ENCODE measurements around the gene TNN. TPM values are rescaled to one million over a fixed set of nuclear protein-coding genes. Genes with fewer than 3 reads are reported as not detected.

The TNN gene
- total and polyA plus RNA-seq, 2 donors: 0.27 to 0.38 TPM

DNA sequence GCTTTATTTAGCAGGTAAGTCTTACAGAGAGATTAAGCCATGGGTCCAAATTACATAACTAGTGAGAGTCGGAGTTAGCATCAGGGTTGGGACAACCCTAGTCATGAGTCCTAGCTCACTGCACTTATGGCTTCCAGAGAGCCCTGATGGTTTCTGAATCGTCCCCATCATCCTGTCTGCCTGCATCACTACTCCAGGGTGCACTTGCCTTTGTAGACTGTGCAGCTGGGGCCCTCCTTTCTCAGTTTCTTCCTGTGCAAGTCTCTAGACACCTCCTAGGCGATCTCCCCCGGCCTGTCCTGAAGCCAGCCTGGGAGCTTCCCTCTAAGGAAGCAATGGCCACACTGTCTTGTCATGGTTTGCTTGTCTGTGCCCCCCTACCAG is 87.8 kb downstream of the TNN start:
- Histone ChIP-seq H3K27me3 (ENCODE audit: control insufficient read depth in 2 of 2, insufficient read depth in 1 of 2, low read length in 1 of 2) (peaks cover 2 to 23% of the 10 kb centered on the region in 2 donors), H3K4me1 (ENCODE audit: control insufficient read depth in 2 of 2, insufficient read depth in 2 of 2, low read length in 2 of 2) (peaks cover 4 to 6% of the 10 kb centered on the region in 2 donors), H3K36me3 (ENCODE audit: control insufficient read depth in 2 of 2, insufficient read depth in 2 of 2, low read length in 1 of 2) (peaks cover 11 to 20% of the 10 kb centered on the region in 2 donors), H3K27ac (ENCODE audit: low read depth in 1 of 2, low read length in 1 of 2) (no peak overlapping the region), H3K4me3 (ENCODE audit: low read length in 2 of 2) (no peak overlapping the region), H3K9me3 (ENCODE audit: control insufficient read depth in 2 of 2, insufficient read depth in 1 of 2, low read length in 1 of 2) (no peaks in the 10 kb centered on the region)
- peak in 4 of 9 donors; percentile 8 to 52 (median 18) for DNase-seq (ENCODE audit: low read depth in 6 of 9, low spot score in 9 of 9)
- WGBS: 85% methylated on average over 4 of the region's 4 CpGs

DNA sequence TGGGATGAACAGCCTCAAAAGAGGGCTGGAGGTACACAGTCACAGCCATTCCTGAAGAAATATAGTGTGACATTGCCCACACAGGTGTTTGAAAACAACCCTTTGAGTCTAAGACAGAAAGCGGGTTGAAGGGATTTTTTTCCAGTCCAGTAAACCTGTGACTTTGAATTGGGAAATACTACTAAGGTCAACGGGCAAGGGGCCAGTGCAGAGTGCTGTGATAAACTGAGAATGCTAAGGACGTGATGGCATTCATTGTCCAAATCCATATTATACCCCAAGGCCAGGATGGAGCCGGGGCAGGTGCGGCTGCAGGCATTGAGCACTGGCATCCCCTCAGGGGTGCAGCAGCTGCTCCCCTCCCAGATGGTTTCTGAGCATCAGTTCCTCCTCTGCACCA is 88.3 kb downstream of the TNN start:
- Histone ChIP-seq H3K4me1 (ENCODE audit: control insufficient read depth in 2 of 2, insufficient read depth in 2 of 2, low read length in 2 of 2) (peaks cover 4 to 6% of the 10 kb centered on the region in 2 donors), H3K27me3 (ENCODE audit: control insufficient read depth in 2 of 2, insufficient read depth in 1 of 2, low read length in 1 of 2) (peaks cover 2 to 18% of the 10 kb centered on the region in 2 donors), H3K9me3 (ENCODE audit: control insufficient read depth in 2 of 2, insufficient read depth in 1 of 2, low read length in 1 of 2) (no peaks in the 10 kb centered on the region), H3K36me3 (ENCODE audit: control insufficient read depth in 2 of 2, insufficient read depth in 2 of 2, low read length in 1 of 2) (peaks cover 16 to 25% of the 10 kb centered on the region in 2 donors), H3K4me3 (ENCODE audit: low read length in 2 of 2) (no peak overlapping the region), H3K27ac (ENCODE audit: low read depth in 1 of 2, low read length in 1 of 2) (no peak overlapping the region)
- DNase-seq (ENCODE audit: low read depth in 6 of 9, low spot score in 9 of 9): no peak
- 80% methylated on average over 5 of the region's 5 CpGs for WGBS

GRCh38 chr1:175157200-175157599 is 89.6 kb downstream of the TNN start:
- Histone ChIP-seq H3K27ac (ENCODE audit: low read depth in 1 of 2, low read length in 1 of 2) (no peak overlapping the region), H3K36me3 (ENCODE audit: control insufficient read depth in 2 of 2, insufficient read depth in 2 of 2, low read length in 1 of 2) (peaks cover 24 to 31% of the 10 kb centered on the region in 2 donors), H3K4me3 (ENCODE audit: low read length in 2 of 2) (no peak overlapping the region), H3K4me1 (ENCODE audit: control insufficient read depth in 2 of 2, insufficient read depth in 2 of 2, low read length in 2 of 2) (peaks cover 4 to 6% of the 10 kb centered on the region in 2 donors), H3K9me3 (ENCODE audit: control insufficient read depth in 2 of 2, insufficient read depth in 1 of 2, low read length in 1 of 2) (no peaks in the 10 kb centered on the region), H3K27me3 (ENCODE audit: control insufficient read depth in 2 of 2, insufficient read depth in 1 of 2, low read length in 1 of 2) (peaks cover 2 to 10% of the 10 kb centered on the region in 2 donors)
- WGBS: 100% methylated on average over 2 of the region's 2 CpGs
- DNase-seq (ENCODE audit: low read depth in 6 of 9, low spot score in 9 of 9): no peak

DNA sequence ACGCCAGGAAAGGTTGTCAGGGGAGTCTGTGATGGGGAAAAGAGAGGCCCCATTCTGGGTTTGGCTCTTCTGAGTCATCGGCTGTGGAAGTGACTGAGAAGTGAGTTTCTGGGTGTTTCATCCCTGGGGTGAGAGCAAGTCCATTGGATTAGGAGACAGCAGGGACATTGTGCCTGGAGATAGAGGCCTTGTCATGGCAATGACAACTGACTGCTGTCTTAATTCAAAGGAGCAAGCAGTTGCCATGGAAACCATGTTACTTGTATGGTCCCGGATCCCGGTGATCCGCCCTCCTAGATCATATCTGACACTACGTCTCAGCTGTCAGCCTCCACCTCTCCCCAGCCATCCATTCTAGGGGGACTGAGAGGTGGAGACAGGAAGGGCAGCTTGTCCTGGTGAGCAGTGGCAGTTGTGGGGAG is 90.5 kb downstream of the TNN start:
- no peak overlapping the region for H3K4me3 ChIP-seq (ENCODE audit: low read length in 2 of 2)
- no peak overlapping the region for H3K27ac ChIP-seq (ENCODE audit: low read depth in 1 of 2, low read length in 1 of 2)
- peaks cover 33 to 36% of the 10 kb centered on the region in 2 donors for H3K36me3 ChIP-seq (ENCODE audit: control insufficient read depth in 2 of 2, insufficient read depth in 2 of 2, low read length in 1 of 2)
- no peaks in the 10 kb centered on the region for H3K9me3 ChIP-seq (ENCODE audit: control insufficient read depth in 2 of 2, insufficient read depth in 1 of 2, low read length in 1 of 2)
- H3K27me3 ChIP-seq (ENCODE audit: control insufficient read depth in 2 of 2, insufficient read depth in 1 of 2, low read length in 1 of 2): peaks cover 0 to 8% of the 10 kb centered on the region in 2 donors
- no peak for DNase-seq (ENCODE audit: low read depth in 6 of 9, low spot score in 9 of 9)
- 96% methylated on average over 6 of the region's 6 CpGs for WGBS
- peaks cover 4 to 6% of the 10 kb centered on the region in 2 donors for H3K4me1 ChIP-seq (ENCODE audit: control insufficient read depth in 2 of 2, insufficient read depth in 2 of 2, low read length in 2 of 2)

DNA sequence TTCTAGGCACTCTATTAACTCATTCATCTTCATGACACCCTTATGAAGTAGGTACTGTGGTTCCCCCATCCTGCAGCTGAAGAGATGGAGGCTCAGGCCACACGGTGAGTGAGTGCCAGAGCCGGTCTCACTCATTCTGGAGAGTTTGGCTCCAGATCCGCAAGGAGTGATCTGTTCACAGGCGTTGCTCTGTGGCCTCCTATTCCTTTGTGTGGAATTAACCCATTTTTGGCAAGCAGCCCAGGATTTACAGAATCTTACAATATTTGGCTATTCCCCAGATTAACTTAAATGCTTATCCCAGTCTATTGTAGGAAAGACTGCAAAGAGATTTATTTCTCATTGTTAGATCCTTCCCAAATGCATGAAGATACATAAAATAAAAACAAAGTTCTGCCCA is 95.3 kb downstream of the TNN start:
- peaks cover 63 to 70% of the 10 kb centered on the region in 2 donors for H3K36me3 ChIP-seq (ENCODE audit: control insufficient read depth in 2 of 2, insufficient read depth in 2 of 2, low read length in 1 of 2)
- DNase-seq (ENCODE audit: low read depth in 6 of 9, low spot score in 9 of 9): no peak

DNA sequence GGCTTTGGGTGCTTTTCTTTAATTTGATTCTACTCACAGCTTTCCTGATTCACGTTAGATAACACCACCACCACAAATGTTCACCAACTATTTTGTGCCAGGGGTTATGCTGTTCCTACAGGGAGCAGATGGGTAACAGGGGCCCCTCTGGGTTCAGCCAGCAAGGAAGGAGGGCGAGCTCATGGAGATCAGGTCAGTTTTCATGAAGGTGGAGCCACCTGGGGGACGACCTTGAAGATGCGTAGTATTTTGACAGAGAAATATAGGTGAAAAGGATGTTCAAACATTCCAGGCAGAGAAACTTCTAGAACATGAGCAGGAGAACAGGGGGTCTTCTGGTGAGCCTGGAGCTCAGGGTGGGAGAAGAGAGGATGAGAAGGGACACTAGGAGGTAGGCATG is 96.1 kb downstream of the TNN start:
- Histone ChIP-seq H3K27ac (ENCODE audit: low read depth in 1 of 2, low read length in 1 of 2) (no peak overlapping the region), H3K36me3 (ENCODE audit: control insufficient read depth in 2 of 2, insufficient read depth in 2 of 2, low read length in 1 of 2) (peaks cover 57 to 71% of the 10 kb centered on the region in 2 donors), H3K27me3 (ENCODE audit: control insufficient read depth in 2 of 2, insufficient read depth in 1 of 2, low read length in 1 of 2) (no peaks in the 10 kb centered on the region), H3K4me1 (ENCODE audit: control insufficient read depth in 2 of 2, insufficient read depth in 2 of 2, low read length in 2 of 2) (no peaks in the 10 kb centered on the region), H3K9me3 (ENCODE audit: control insufficient read depth in 2 of 2, insufficient read depth in 1 of 2, low read length in 1 of 2) (no peaks in the 10 kb centered on the region), H3K4me3 (ENCODE audit: low read length in 2 of 2) (no peak overlapping the region)
- 87% methylated on average over 4 of the region's 4 CpGs for WGBS
- no peak for DNase-seq (ENCODE audit: low read depth in 6 of 9, low spot score in 9 of 9)

More for the DNA sequence above, 95.3 kb downstream of the TNN start:
- Histone ChIP-seq H3K4me1 (ENCODE audit: control insufficient read depth in 2 of 2, insufficient read depth in 2 of 2, low read length in 2 of 2) (no peaks in the 10 kb centered on the region), H3K4me3 (ENCODE audit: low read length in 2 of 2) (no peak overlapping the region), H3K27ac (ENCODE audit: low read depth in 1 of 2, low read length in 1 of 2) (no peak overlapping the region), H3K27me3 (ENCODE audit: control insufficient read depth in 2 of 2, insufficient read depth in 1 of 2, low read length in 1 of 2) (no peaks in the 10 kb centered on the region), H3K9me3 (ENCODE audit: control insufficient read depth in 2 of 2, insufficient read depth in 1 of 2, low read length in 1 of 2) (no peaks in the 10 kb centered on the region)
- WGBS: 96% methylated on average over 4 of the region's 4 CpGs

DNA sequence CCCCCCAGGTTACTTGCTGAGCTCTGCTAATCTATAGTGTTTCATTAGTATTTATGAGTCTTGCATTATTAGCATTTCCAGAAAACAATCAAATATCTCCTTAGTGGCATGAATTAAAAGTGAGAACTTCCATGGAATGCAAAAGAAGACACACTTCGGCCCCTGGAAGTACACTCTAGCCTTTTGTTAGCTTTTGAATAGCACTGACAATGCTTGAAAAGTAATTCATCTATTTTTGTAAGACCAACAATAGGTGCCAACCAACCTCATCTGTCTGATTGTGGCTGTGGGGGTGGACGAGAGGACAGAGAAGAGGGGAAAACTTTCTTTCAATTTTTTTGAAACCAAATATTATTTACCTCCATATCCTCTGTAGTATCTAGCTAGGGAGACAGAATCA is 97.1 kb downstream of the TNN start:
- Histone ChIP-seq H3K9me3 (ENCODE audit: control insufficient read depth in 2 of 2, insufficient read depth in 1 of 2, low read length in 1 of 2) (no peaks in the 10 kb centered on the region), H3K4me3 (ENCODE audit: low read length in 2 of 2) (no peak overlapping the region), H3K27ac (ENCODE audit: low read depth in 1 of 2, low read length in 1 of 2) (no peak overlapping the region), H3K27me3 (ENCODE audit: control insufficient read depth in 2 of 2, insufficient read depth in 1 of 2, low read length in 1 of 2) (no peaks in the 10 kb centered on the region), H3K36me3 (ENCODE audit: control insufficient read depth in 2 of 2, insufficient read depth in 2 of 2, low read length in 1 of 2) (peaks cover 50 to 72% of the 10 kb centered on the region in 2 donors), H3K4me1 (ENCODE audit: control insufficient read depth in 2 of 2, insufficient read depth in 2 of 2, low read length in 2 of 2) (no peaks in the 10 kb centered on the region)
- WGBS: 94% methylated on average over 2 of the region's 2 CpGs
- DNase-seq (ENCODE audit: low read depth in 6 of 9, low spot score in 9 of 9): no peak

GRCh38 chr1:175166746-175167145 is 99.1 kb downstream of the TNN start:
- peaks cover 39 to 55% of the 10 kb centered on the region in 2 donors for H3K36me3 ChIP-seq (ENCODE audit: control insufficient read depth in 2 of 2, insufficient read depth in 2 of 2, low read length in 1 of 2)
- DNase-seq (ENCODE audit: low read depth in 6 of 9, low spot score in 9 of 9): no peak
- H3K27me3 ChIP-seq (ENCODE audit: control insufficient read depth in 2 of 2, insufficient read depth in 1 of 2, low read length in 1 of 2): no peaks in the 10 kb centered on the region
- H3K4me3 ChIP-seq (ENCODE audit: low read length in 2 of 2): no peak overlapping the region
- no peak overlapping the region for H3K27ac ChIP-seq (ENCODE audit: low read depth in 1 of 2, low read length in 1 of 2)
- 96% methylated on average over 5 of the region's 5 CpGs for WGBS
- no peaks in the 10 kb centered on the region for H3K9me3 ChIP-seq (ENCODE audit: control insufficient read depth in 2 of 2, insufficient read depth in 1 of 2, low read length in 1 of 2)
- H3K4me1 ChIP-seq (ENCODE audit: control insufficient read depth in 2 of 2, insufficient read depth in 2 of 2, low read length in 2 of 2): no peaks in the 10 kb centered on the region

GRCh38 chr1:175167861-175168260 is 100.2 kb downstream of the TNN start:
- H3K4me1 ChIP-seq (ENCODE audit: control insufficient read depth in 2 of 2, insufficient read depth in 2 of 2, low read length in 2 of 2): no peaks in the 10 kb centered on the region
- H3K36me3 ChIP-seq (ENCODE audit: control insufficient read depth in 2 of 2, insufficient read depth in 2 of 2, low read length in 1 of 2): peaks cover 34 to 46% of the 10 kb centered on the region in 2 donors
- no peak overlapping the region for H3K27ac ChIP-seq (ENCODE audit: low read depth in 1 of 2, low read length in 1 of 2)
- no peaks in the 10 kb centered on the region for H3K9me3 ChIP-seq (ENCODE audit: control insufficient read depth in 2 of 2, insufficient read depth in 1 of 2, low read length in 1 of 2)
- DNase-seq (ENCODE audit: low read depth in 6 of 9, low spot score in 9 of 9): no peak
- H3K4me3 ChIP-seq (ENCODE audit: low read length in 2 of 2): no peak overlapping the region
- H3K27me3 ChIP-seq (ENCODE audit: control insufficient read depth in 2 of 2, insufficient read depth in 1 of 2, low read length in 1 of 2): no peaks in the 10 kb centered on the region
- 86% methylated on average over 2 of the region's 2 CpGs for WGBS

- Histone ChIP-seq H3K9me3 (ENCODE audit: control insufficient read depth in 2 of 2, insufficient read depth in 1 of 2, low read length in 1 of 2) (no peaks in the 10 kb centered on the region), H3K4me1 (ENCODE audit: control insufficient read depth in 2 of 2, insufficient read depth in 2 of 2, low read length in 2 of 2) (no peaks in the 10 kb centered on the region), H3K27ac (ENCODE audit: low read depth in 1 of 2, low read length in 1 of 2) (no peak overlapping the region), H3K36me3 (ENCODE audit: control insufficient read depth in 2 of 2, insufficient read depth in 2 of 2, low read length in 1 of 2) (peaks cover 26 to 37% of the 10 kb centered on the region in 2 donors), H3K27me3 (ENCODE audit: control insufficient read depth in 2 of 2, insufficient read depth in 1 of 2, low read length in 1 of 2) (no peaks in the 10 kb centered on the region), H3K4me3 (ENCODE audit: low read length in 2 of 2) (no peak overlapping the region)
- DNase-seq (ENCODE audit: low read depth in 6 of 9, low spot score in 9 of 9): no peak
- WGBS: 97% methylated on average over 4 of the region's 4 CpGs
These were observed 101.1 kb downstream of the TNN start for GRCh38 chr1:175168782-175169181.

All from thymus (tissue), 11 donors.